T-helper 1 cell treated with Interleukin-12 subunit alpha and Interleukin-12 subunit beta and Interleukin-4 antibody, amounts not matched to agents 30 ng/mL and 1 ng/mL, for 36 hours (primary cell): Measurements from ENCODE around the gene CNPY1. TPM values are rescaled to one million over a fixed set of nuclear protein-coding genes. Genes with fewer than 3 reads are reported as not detected.
"Not testable (repeated sequence)": the region's sequence is repeated elsewhere in the genome, so short reads cannot be mapped to it uniquely, and the experiment has no call there.

Source experiments
- intact Hi-C: fragments of 100-400 bp; cut with micrococcal nuclease; formaldehyde crosslinking; loops from one replicate; pipeline ENCODE4 v1.15.1; 2024
- total RNA-seq: library from RNA; stranded (reverse); gene quantifications from 2 replicates; pipeline ENCODE4 v1.2.3, GENCODE V29; 2022

The CNPY1 gene
- total RNA-seq, 1 donor from 2014 or later: not detected

DNA sequence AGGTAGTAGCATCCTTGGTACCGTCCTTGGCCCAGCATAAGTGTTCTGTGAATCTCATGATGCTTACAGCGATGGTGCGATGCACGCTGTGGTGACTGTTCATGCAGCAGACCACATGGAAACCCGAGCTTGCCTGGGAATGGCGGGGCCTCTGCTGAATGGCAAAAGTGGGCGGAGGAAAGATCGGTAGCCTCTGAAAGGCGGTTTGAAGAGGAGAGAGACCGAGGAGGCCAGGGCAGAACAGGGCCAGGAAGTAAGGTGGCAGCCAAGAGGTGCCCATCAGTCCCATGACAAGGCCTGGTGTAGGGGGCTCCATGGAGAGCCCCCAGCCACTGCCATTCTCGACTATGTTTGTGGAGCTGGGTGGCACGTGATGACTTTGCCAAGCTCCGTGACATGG is 33.2 kb upstream of the CNPY1 start:
- intact Hi-C loops: no loop called here

DNA sequence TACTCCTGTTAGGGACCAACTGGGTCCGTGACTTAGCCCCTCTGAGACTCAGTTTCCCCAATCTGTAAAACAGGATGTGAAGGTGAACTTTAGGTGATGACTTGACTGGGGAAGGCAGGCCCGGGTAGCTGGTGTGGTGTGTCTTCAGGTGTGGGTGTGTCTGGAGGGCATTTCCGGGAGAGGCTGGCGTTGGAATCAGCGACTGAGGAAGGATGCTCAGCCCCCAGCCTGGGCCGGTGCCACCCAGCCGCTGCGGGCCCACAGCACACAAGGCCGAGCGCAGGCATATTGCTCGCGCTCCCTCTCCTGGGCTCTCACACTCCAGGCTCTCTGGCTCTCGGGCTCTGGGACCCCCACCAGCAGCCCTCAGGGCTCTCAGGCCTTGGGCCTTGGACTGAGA is 31.7 kb upstream of the CNPY1 start:
- intact Hi-C loops: no loop called here

DNA sequence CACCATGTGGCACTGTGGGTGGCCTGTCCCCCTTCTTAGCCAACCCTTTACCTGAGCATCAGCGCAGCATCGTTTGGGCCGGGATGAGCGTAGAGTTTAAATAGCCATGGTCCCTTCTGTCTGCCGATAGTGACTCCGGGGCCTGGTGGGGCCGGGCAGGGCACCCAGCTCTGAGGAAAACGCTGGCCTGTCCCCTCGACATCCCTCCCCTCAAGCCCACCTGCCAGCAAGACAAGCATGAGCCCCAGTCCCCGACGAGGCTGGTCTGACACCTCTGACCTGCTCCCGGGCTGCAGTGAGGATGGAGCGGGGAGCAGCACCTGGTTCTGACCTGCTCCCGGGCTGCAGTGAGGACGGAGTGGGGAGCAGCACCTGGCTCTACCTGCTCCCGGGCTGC is 31.1 kb upstream of the CNPY1 start:
- intact Hi-C loops: no loop called here

DNA sequence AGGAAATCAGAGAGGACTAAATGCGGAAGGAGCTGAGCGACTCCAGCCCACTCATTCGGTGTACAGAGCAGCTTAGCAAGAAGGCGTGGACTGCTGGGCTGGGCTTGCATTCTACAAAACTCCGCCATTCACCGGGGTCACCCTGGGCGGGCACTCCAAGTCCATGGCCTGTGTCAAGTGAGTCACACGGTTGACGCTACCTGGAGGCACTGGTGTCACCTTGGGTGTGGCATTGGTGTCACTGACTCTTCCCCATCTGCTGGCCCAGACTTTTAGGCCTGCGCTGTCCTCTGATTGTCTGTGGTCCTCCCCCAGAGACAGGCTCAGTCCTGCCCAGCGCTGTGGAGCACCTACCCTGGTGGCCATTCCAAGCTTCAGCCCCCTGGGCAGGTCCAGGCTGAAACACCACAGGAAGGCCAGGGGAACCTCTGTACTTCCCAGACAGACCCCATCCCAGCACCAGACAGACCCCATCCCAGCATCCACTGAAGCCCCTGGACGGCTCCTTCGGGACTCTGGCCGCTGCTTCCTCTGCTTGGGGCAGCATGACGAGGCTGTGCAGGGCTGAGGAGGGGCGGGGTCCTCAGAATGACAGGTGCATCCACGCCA is 30.6 kb upstream of the CNPY1 start:
- intact Hi-C loops: no loop called here

DNA sequence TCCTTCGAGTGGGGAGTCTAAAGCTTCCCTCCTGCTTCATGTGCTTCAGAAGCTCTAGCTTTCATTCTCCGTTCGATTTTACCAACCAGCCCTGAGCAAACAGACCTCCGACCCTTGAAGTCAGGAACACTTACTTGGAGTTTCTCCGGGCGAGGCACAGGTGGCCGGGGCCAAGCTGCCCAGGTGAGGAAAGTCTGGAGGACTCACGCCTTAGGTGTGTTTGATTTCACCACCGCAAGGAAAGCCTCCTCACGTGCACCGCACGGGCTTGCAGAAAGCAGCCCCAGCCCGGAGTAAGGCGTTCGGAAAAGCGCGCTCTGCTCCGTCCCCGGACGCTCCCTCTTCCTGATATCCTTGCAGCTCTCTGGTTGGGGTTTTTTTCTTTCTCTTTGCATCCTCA is 30.1 kb upstream of the CNPY1 start:
- intact Hi-C loops: no loop called here

DNA sequence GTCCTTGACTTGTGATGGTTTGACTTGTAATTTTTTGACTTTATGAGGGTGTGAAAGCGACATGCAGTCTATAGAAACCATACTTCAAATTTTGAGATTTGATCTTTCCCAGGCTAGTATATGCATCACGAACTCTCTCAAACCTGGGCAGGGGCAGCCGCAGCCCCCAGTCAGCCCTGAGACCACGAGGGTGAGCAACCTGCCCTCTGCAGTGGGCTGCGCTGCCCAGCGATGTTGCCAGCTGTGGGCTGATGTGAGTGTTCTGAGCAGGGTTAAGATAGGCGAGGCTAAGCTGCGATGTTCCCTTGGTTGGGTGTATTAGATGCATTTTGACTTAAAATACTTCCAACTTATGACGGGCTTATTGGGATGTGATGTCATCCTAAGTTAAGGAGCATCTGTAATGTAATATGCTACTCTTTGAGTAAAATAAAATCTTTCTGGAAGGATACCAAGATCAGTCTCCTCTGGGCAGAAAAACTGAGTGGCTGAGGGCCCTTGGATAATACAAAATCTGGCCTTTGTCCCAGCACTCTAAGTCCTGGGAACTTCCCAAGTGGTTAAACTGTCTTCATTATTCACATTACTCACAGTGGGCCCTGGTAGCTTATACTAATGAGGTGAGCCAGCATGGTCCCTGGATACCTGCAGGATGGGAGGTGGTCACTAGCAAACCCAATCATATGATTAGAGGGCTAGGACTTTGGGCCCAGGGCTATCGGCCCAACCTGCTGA is 28.4 kb upstream of the CNPY1 start:
- intact Hi-C loops: no loop called here

DNA sequence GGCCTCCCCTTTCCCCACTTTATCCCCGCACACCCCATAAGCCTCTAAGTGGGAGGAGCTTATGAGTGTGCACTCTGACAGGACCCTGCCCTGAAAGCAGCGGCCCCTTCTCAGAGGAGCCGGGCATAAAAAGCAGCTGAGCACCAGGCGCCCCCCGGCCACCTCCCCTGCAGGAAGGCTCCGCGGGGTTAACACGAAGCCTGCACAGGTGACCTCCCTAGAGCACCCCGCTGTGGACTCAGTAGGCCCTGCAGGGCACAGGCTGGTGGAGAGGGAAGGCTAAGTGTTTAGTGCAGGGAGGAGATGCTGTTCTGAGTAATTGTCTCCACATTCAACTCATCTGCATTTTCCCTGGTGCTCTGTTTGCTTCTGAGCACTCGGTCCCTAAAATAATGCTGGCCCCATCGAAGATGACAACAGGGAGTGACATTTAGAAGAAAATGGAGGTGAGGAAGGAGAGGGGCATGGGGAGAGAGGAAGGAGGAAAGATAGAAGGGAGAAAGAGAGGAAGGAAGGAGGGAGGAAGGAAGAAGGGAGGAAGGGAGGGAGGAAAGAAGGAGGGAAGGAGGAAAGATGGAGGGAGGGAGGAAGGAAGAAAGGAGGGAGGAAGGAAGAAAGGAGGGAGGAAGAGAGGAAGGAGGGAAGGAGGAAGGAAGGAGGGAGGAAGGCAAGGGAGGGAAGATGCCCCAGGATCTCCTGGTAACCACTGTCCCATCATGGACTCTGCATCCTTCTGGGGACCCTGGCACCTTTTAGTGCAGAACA is 25.4 kb upstream of the CNPY1 start:
- intact Hi-C loops: no loop called here

DNA sequence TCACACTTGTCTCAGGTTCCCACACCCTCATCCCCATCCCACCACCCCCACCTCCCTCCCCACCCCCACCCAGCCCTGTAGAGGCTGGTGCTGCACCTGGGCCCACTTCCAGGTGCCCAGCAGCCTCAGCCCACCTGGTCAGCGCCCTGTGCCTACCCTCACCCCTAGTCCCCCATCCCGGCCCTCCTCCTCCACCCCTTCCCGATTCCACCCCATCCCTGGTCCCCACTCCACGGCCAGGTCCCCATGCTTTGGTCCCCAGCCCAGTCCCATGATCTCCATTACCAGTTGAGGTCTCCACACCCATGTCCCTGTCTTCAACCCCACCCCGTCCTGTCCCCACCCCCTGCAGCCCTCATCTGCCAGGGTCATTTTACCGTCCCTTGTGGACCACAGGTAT is 24.6 kb upstream of the CNPY1 start:
- intact Hi-C loops: no loop called here

DNA sequence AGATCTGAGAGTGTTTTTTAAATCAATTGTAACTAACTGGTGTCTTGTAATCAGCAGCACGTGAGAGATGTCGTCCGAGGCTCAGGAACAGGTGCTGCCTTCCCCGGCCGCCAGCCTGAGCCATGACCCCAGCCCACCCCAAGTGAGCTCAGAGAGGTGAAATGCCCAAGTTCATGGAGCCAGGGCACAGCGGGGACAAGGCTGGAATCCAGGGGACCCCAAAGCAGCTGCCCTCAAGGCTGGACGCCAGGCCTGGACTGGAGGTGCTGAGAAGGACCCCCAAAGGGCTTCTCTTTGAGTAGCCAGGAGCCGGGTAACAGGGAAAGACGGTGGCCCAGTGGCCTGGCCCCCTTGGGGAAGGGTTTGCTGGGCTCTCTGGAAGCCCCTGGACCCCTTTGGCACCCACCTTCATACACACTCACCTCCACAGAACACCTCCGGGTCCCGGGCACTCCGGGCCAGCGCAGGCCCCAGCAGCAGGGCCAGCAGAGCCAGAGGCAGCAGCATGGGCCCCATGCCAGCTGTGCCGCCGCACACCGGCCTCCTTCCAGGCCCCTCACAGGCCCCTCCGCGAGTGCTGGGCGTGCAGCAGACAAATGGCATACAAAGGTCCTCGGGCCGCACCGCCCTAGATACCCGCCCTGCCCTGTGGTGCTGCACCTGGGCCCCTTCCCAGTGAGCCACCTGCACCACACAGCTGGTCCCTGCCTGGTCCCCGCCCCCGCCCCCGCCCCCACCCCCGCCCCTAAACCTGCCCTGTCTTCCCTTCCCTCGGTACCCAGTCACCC is 24.0 kb upstream of the CNPY1 start:
- intact Hi-C loops: no loop called here

DNA sequence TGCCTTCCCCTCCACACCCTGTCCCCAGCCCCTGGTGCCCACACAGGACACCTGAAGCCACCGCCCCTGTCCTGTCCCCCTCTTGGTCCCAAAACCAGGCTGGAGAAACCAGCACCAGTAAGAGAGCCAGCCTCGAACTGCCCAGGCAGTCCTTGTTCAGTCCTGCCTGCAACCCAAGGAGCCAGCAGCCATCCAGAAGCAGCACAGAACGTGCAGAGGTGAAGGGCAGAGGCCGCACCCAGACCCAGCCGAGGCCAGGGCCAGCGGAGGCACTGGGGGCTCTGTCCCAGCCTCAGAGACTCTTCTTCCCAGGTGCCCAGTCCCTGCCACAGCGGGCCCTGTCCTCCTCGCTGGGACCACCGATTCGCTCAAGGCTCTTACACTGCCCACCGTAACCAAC is 23.3 kb upstream of the CNPY1 start:
- intact Hi-C loops: no loop called here

DNA sequence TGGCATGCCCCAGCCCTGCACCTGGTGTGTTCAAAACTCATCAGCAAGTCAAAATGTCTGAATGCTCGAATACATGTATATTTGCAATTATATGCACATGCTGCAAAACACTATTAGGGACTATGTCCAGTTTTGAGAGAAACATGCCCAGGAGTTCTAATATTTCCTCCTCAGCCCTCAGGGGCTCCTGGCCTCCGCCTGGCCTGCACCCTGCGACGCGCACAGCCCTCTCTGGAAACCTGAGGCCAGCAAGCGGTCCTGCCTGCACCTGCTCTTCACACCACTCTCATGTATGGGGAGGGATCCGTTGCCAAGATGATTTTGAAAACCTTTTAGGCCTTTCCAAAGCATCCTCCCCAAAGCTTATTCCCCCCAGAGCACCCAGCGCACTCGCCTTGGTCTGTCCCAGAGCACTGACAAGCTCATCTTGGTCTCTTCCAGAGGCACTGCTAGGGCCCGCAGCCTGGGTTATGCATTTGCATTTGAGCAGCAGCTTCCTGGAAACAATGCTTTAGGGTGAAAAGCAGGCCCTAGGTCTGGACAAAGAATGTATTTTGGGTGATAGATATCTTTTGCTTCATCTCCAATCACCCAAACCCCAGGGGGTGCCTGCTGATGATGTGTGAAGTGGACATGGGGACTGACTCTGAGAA is 22.6 kb upstream of the CNPY1 start:
- intact Hi-C loops: no loop called here

DNA sequence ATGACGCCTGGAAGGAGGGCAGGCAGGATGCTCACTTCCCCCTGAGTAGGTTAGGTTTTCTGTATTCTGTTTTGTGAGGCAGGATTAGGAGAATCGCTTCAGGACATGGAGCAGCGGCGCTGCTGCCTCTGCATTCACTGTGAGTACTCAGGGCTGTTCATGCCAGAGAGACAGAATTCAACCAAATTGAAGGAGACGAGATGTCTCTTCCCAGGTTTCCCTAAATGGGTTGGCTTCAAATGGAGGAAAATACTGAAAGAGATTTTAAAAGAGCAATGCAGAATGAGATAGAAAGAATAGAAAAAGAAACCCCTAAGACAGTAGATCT is 21.9 kb upstream of the CNPY1 start:
- intact Hi-C loops: no loop called here

DNA sequence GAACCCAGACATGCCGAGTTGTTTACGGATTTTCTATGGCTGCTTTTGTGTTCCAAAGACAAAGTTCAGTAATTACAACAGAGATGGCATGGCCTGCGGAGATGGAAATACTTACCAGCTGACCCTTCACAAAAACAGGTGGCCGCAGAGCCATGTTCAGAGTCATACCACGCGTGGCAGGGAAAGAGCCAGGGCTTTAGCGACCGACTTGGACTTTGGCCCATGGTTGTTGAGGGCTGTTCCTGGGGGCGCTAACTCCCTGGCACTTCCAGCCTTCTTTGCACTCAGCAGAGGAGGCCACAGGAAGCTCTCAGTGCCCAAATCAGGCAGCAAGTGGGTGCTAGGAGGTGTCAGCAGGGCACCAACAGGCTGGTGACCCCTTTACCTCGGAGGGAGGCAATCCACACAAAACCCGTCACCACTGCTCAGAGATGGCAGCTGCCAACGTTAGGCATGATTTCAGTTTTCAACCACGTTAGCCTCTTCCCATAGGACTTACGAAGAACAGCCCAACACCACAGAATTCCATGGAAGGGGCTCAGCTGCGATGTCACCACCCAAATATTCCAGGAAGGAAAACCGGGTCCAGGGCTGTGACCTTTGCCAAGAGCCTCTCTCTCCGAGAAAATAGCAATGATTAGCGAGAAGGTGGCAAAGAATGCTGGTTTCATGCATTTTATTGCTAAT is 21.4 kb upstream of the CNPY1 start:
- intact Hi-C loops: no loop called here

DNA sequence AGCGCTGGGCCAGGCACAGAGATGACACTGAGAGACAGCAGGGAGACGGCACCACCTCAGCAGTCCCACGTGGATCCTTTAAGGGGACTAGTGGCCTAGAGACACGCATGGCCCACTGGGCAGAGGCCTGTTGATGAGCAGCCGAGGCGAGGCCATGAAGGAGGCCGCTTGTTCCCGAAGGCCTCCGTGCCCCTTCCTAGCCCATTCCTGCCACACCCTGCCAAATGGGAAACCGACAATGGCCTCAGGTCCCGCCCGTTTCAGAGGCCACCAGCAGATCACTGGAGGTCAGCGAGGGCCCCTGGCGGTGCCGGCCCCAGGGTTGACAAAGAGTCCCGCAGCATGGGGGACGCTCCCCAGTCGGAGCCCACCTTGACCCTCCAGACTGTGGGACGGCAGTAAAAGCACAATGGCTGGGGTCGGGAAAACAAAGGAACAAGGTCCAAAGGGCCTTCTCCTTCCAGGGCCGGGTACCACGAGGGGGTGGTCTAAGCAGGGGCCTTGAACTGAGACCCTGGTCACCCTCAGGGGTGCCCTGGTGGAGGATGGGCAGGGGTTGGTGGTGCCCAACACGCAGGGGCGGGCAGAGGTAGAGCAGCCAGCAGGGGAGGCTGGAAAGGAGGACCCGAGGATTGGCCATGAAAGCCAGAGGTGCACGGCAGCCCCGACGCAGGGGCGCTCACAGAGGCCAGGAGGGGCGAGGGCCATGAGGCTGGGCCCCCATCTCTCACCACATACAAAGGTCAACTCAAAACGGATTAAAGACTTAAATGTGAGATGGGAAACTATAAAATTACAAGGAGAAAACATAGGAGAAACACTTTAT is 19.9 kb upstream of the CNPY1 start:
- intact Hi-C loops: no loop called here

DNA sequence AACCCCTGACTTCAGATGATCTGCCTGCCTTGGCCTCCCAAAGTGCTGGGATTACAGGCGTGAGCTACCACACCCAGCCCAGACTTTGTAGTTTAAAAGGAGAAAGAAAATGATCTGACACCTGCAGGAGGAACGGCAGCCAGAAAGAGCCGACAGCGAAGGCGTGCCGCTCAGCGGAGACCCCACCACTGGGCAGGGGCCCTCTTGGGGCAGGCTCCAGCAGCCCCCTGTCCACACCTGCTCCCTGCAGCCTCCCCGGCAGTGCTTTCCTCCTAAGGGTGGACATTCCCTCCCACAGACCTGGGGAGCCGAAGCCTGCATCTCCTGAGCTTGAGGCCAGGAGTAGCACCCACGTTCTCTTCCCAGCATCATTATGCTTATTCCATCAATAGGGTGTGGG is 19.2 kb upstream of the CNPY1 start:
- intact Hi-C loops: no loop called here

DNA sequence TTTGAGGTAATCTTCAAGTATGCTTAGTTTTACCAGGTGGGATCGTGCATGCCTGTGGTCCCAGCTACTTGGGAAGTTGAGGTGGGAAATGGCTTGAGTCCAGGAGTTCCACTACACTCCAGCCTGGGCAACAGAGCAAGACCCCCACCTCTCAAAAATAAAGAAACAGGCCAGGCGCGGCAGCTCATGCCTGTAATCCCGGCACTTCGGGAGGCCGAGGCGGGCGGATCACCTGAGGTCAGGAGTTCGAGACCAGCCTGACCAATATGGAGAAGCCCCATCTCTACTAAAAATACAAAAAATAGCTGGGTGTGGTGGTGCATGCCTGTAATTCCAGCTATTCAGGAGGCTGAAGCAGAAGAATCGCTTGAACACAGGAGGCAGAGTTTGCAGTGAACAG is 16.6 kb upstream of the CNPY1 start:
- intact Hi-C loops: not testable (repeated sequence)

DNA sequence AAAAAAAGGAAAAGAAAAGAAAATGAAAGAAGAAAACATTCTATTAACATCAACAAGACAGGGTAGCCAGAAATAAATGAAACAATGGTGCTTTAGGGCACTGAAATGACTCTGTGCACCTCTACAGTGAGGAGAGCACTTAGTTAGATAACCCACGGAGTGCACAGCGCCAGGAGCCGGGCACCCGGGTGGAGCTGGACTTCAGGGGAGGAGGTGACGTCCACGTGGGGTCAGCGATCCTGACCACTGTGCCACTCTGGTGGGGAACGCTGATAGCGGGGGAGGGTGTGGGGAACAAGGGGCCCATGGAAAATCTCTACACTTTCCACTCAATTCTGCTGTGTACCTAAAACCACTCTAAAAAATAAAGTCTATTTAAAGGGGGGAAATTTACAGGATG is 15.7 kb upstream of the CNPY1 start:
- intact Hi-C loops: no loop called here

DNA sequence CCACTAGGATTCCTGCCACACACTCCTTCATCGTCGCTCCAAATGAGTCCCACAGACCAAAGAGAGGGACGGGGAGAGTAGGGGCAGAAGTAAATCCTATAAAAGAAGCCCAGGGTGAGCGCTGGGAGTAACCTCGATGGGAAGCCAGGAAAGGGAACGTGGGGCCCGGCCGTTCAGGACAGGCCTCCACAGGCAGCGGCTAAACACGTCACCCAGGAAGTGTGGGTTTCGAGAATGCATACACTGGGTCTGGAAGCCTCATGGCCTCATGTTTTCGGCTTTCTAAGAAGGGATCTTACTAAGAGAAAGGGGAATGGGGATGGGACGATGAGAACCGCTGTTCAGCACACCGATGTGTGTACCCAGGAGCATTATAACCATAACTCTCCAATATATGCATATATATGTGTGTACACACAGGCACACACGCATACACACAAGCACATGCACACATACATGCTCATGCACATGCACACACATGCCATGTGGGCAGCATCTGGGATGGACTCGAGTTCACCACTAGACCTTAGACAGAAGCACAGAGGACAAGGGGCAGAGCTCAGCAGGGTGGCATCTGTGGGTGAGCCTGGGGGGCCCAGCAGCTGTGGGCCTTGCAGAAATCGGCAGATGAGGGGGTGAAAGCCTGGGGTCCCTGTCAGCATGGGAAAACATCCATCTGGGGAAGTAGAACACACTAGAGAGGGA is 14.8 kb upstream of the CNPY1 start:
- intact Hi-C loops: no loop called here

DNA sequence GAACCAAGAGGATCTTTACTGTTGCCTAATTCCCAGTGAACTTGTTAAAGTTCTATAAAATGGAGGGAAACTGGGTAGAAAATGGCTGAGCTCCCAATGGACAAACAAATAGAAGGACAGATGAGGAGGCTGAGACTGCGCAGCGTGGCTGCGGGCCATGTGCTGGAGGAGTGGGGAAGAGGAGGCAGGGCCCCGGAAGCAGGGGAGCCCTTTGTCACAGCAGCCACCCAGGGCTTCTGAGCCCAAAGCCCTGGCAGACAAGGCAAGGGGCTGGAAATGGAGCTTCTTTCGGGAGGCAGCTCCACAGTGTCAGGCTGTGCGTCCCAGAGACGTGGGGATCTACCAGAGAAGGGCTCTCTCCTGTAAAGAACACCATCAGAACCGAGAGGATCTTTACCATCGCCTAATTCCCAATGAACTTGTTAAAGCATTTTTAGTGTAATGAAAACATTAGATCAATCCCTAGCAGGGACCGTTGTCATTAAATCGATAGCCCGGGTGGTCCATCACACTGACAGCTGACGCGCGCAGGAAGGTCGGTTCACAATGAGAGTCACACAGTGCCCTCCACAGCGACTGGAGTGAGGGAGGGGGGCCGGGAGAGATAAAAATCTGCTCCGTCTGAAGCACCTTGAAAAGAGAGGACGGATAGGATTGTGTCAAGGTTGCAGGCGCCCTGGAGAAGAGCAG is 14.0 kb upstream of the CNPY1 start:
- intact Hi-C loops: no loop called here
